ENCODE measurements around the gene CCDC88C.

CCDC88C gene

DNA sequence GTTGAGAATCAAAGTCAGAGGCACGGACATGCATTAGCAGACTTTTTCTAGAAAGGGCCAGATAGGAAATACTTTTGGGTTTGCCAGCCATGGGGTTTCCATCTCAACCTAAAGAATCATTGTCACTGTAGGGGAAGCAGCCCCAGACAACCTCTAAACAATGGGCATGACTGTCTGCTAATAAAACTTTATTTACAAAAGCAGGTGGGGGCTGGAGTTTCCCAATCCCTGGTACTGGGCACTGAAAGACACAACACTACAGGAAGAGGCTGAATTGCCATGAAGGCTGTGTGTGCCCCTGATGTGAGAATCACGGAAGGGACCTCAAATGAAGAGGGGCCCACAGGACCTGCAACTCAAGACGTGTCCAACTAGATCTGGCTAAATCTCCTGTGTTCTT lies 111.1 kb downstream of the CCDC88C start:
- no peak for DNase-seq (ENCODE audit: low read depth)

- no peak for DNase-seq (ENCODE audit: low read depth)
Measured at GRCh38 chr14:91305650-91306431, 111.8 kb downstream of the CCDC88C start.

DNA sequence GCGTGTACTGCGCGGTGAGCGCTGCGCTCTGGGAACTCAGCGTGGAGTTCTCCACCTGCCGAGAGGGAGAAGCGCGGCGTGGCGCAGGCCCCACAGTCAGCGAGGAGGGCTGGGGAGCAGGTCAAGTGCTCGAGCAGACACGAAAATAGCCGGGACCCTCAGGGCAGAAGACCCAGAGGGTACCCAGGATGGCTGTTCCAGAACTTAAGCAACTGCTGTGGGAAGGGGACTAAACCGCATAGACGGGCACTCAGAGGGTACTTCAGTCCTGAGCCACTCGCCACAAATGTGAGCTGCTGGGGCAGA lies 113.7 kb downstream of the CCDC88C start:
- no peak for DNase-seq (ENCODE audit: low read depth)

- peak; percentile 41 for DNase-seq (ENCODE audit: low read depth)
Measured at GRCh38 chr14:91303091-91303923, 114.3 kb downstream of the CCDC88C start.

- no peak for DNase-seq (ENCODE audit: low read depth)
Measured at GRCh38 chr14:91302391-91302790, 115.2 kb downstream of the CCDC88C start.

DNA sequence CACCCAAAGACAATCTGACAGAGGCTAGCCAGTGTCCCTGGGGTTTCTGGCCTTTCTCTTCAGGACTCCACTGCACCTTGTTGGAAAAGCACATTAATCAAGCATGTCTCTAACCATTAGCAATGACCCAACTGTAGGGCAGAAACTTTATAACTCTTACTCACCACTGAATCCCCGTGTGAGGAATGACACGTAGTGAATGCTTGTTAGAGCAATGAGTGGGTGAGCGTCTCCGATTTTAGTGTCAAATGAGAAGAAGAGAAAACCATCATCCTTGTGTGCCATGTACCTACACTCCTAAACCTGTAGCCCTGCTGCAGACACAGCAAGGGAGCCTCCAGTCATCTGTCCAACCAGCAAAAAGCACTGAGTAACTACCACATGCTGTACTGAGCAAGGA lies 116.7 kb downstream of the CCDC88C start:
- DNase-seq (ENCODE audit: low read depth) = peak; percentile 14

- peak; percentile 21 for DNase-seq (ENCODE audit: low read depth)
Measured at GRCh38 chr14:91300283-91300895, 117.2 kb downstream of the CCDC88C start.

GRCh38 chr14:91299121-91300115 lies 118.2 kb downstream of the CCDC88C start:
- DNase-seq (ENCODE audit: low read depth) = no peak

DNA sequence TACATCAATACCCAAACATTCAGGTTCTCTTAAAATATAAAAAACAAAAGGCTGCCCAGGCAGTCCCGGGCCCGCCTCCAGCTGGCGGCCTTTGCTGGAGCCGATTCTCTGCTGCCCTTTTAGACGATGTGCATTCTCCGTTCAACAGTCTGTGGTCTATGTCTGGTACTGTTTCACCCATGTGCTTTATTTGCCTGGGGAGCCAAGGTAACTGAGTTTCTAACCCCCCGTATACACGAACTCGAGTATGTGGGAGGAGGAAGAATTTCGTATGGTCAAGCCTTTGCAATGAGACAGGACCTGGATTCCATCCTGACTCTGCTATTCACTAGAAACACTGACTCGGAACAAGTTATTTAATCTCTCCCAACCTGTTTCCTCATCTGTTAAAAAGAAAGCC lies 119.0 kb downstream of the CCDC88C start:
- no peak for DNase-seq (ENCODE audit: low read depth)

- DNase-seq (ENCODE audit: low read depth) = no peak
Measured at GRCh38 chr14:91297081-91297711, 120.4 kb downstream of the CCDC88C start.

GRCh38 chr14:91295851-91296796 lies 121.5 kb downstream of the CCDC88C start:
- no peak for DNase-seq (ENCODE audit: low read depth)

DNA sequence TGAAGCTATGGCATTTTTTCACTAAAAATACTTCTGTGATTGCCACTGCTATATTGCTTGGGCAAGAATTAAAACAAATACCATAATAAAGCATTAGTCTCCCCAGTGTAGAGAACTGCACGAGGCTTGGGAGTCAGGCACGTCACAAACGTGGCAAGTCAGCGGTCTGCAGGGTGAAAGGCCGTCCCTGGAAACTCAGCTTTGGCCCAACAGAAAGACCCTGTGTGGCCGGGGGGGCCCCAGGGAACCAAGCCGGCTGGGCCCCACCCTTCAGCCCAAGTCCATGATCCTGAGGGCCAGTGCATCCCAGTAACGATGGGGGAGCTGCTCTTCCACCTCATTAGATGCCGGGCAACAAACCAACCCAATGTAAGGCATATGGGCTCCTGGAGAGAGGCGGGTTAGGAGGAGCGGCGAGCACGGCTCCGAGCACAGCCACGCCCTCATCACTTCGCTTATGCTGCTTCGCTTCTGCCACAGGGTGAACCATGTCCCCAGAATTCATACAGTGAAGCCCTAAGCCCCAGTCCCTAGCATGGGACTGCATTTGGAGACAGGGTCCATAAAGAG lies 122.3 kb downstream of the CCDC88C start:
- DNase-seq (ENCODE audit: low read depth) = no peak

- no peak for DNase-seq (ENCODE audit: low read depth)
Measured at GRCh38 chr14:91294153-91294552, 123.5 kb downstream of the CCDC88C start.

DNA sequence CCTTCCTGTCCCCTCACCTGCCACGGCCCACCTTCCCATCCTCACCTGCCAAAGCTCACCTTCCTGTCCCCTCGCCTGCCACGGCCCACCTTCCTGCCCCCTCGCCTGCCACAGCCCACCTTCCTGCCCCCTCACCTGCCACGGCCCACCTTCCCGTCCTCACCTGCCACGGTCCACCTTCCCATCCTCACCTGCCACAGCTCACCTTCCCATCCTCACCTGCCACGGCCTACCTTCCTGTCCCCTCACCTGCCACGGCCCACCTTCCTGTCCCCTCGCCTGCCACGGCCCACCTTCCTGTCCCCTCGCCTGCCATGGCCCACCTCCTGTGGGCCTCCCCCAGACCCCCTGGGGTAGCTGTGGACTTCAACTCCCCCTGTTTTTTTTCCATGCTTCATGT lies 124.3 kb downstream of the CCDC88C start:
- no peak for DNase-seq (ENCODE audit: low read depth)

GRCh38 chr14:91292491-91292890 lies 125.1 kb downstream of the CCDC88C start:
- DNase-seq (ENCODE audit: low read depth) = no peak

GRCh38 chr14:91291786-91292405 lies 125.7 kb downstream of the CCDC88C start:
- DNase-seq (ENCODE audit: low read depth) = no peak

DNA sequence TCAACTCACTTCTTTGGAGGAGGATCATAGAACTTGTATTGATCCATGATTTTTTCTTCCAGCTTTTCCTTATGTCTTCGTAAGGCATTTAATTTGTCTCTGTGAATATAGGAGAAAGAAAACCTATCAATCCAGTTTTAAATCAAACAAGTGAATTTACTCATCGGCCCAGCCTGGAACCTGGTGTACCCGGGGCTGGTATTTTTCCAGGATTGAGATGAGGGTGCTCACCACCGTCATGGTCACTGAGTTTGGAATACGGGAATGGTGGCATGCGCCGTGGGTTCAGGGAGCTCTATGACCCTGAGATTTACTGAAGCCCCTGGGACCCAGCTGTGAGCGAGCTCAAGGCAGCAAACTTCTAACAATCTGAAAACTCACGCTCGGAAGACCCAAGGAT lies 126.6 kb downstream of the CCDC88C start:
- DNase-seq (ENCODE audit: low read depth) = no peak

GRCh38 chr14:91289464-91289863 lies 128.2 kb downstream of the CCDC88C start:
- DNase-seq (ENCODE audit: low read depth) = no peak

GRCh38 chr14:91288876-91289275 lies 128.7 kb downstream of the CCDC88C start:
- DNase-seq (ENCODE audit: low read depth) = no peak

Measured in ELR (cell line).